ENCODE measurements around the gene HERC2.
"Not testable (repeated sequence)": the region's sequence is repeated elsewhere in the genome, so short reads cannot be mapped to it uniquely, and the experiment has no call there.

Gene HERC2

DNA sequence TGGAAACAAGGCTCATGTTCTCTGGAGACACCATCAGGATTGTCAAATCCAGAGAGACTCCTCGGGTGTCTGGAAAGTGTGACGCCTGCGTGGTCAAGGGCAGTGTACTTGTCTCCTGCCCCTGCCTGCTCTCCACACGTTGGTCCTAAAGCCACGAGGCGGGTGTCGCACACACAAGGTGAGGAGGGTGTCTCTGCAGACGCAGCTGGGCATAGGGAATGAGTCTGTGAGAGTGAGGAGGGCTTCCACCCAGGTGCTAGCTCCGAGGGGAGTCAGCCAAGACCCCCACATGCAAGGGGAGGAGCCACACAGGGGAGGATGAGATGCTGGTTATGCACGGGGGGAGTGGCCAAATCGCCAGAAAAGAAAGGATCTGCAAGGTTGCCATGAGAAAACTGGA, 194.9 kb downstream of the HERC2 start:
- no peak for DNase-seq

DNA sequence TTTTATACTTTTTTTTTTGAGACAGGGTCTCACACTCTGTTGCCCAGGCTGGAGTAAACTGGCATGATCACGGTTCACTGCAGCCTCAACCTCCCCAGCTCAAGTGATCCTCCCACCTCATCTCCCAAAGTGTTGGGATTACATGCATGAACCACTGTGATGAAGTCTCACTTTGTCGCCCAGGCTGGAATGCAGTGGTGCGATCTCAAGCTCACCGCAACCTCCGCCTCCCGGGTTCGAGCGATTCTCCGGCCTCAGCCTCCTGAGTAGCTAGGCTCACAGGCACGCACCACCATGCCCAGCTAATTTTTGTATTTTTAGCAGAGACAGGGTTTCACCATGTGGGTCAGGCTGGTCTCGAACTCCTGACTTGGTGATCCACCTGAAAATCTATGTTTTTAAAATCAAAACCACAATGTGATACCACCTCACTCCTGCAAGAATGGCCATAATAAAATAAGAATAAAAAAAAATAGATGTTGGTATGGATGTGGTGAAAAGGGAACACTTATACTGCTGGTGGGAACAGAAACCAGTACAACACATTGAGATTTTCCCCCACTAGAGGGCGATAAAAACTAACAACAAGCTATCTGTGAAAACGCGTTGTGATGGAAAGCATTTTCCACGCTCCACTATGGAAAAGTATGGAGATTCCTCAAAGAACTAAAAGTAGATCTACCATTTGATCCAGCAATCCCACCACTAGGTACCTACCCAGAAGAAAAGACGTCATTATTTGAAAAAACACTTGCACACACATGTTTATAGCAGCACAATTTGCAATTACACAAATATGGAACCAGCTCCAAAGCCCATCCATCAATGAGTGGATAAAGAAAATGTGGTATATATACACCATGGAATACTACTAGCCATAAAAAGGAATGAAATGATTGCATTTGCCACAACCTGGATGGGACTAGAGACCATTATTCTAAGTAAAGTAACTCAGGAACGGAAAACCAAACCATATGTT, 196.0 kb downstream of the HERC2 start:
- peak; percentile 69 to 79 (median 79) for DNase-seq

DNA sequence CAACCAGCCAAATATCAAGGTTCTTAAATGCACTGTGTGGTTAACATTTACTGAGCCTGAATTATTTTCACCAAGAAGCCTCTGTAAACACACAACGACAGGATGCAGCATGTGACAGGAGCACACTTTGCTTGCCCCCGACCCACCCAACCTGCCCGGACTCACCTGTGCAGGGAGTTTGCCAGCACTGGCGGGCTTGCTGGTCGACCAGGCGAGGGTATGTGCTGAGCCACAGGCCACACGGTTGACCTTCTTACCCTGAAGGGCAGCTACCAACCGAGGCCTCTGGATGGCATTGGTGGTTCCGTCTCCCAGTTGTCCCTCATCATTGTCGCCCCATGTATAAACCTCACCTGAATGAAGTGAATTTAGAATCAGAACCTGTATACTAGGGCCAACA, 197.1 kb downstream of the HERC2 start:
- DNase-seq = no peak

DNA sequence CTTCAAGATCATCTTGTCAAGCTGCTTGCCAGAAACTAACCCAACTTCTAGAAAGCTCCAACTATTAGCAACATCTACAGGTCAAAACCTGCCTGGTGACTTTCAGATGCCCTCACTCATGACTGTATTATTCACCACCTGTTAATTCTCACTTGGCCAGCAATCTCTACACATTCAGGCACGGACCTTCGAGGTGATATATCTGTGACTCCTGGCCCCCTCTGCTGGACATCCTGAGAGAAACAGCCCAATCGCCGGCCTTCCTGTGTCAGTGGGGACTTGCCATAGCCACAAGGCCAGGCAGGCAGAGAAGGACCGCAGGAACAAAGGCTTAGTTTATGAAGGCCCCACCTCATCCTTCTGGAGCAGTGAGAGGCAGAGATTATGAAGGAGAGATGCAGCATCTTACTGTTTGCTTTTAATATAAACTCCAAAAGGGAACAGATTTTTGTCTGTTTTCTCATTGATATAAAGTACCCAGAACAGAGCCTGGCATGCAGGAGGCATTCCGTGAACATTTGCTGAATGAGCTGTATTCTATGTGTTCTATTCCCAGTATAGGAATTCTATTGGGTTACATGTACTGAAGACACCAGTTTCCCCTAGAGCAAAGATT, 198.5 kb downstream of the HERC2 start:
- peak; percentile 57 to 72 (median 67) for DNase-seq

DNA sequence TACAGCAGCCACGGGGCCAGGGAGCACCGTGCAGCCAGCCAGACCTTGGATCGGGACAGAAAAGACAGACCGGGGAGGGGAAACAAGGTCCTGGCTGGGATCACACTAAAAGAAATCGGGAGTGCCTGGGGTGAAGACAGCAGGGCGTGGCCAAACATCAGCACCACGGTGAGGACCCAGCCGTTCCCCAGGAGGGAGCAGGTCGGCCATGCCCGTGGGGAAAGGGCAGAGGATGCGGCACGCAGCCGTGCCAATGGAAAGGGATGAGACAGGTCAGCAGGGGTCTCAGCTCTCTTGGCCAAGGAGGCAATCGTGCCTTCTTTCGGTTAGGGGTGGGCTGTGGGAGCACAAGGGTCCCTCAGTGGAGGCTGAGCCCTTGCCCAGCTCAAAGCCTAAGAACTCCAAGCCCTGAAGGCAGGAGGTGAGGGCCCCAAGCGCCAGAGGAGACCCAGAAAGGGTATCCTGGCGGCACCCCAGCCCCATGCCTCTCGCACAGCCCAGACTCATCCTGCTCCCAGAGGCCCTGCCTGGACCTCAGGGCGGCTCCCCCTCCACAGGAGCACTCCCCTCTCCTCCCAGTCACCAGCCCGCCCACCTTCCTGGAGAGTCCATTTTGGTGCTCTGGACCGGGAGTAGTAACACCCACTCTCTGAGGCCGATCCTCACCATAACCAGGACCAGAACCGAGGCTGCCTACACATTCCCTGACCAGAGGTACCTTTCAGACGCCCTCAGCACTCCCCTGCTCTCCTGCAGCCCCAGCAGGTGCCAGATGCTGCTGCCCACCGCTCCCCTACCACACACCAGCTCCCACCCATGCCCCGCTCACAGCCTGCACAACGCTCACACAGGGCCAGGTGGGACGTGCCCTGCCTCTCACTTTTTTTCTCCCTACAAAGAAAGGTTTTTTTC, 199.7 kb downstream of the HERC2 start:
- DNase-seq = no peak

DNA sequence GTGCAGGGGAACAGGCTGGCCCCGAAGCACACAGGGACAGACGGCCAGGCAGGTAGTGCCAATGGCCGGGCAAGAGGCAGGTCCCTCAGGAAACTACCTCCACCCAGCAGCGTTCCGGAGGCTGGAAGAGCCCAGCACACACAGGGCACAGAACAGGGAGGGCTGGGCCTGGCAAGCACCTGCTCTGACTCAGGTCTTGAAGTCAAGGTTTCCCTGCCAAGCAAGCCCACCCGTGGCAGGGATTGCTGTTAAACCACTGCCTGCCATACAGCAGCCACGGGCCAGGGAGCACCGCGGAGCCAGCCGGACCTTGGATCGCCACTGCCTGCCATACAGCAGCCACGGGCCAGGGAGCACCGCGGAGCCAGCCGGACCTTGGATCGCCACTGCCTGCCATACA, 200.4 kb downstream of the HERC2 start:
- DNase-seq = not testable (repeated sequence)

DNA sequence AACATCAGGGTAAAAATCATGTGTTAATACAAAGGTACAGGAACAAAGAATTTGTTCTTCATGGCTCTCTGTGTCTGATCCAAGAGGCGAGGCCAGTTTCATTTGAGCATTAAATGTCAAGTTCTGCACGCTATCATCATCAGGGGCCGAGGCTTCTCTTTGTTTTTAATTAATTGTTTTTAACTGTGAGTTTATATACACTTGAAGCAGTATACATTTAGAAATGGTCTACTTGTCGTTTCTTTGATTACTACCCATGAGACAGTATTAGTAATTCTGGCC, 201.7 kb downstream of the HERC2 start:
- DNase-seq = no peak

DNA sequence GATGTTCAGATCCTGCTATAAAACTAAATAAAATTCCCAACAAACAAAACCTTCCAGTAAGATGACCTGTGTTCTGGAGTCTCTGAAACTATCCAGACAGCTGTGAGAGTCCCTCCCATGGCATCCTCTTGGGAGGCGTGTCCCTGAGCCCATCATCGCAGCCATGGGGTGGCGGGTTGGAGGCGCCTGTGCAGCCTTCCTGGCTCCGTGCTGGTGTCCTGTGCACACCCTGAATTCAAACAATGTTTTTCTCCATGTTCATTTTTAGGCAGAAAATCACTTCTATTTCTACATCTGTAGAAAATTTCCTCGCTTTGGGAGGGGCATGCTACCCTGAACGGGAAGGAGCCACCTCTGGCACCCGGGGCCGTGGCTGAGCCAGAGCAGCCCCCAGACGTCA, 203.4 kb downstream of the HERC2 start:
- no peak for DNase-seq

DNA sequence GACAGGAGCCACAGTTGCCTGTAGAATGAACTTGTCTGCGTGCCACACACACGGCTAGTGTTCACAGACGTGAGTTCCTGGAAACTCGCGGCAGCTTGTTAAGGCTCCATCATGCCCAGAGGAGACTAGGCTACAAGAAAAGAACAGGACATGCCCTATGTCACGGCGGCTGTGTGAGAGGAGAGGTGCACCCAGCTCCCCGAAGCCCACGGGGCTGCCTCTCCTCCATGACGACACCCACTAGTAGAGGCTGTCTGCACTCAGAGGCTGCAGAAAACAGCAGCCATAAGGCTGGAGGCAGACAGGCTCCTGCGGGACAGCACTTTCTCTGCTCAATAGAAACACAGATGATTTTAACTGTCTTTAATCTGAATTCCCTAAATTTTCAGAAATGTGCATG, 203.9 kb downstream of the HERC2 start:
- DNase-seq = no peak

DNA sequence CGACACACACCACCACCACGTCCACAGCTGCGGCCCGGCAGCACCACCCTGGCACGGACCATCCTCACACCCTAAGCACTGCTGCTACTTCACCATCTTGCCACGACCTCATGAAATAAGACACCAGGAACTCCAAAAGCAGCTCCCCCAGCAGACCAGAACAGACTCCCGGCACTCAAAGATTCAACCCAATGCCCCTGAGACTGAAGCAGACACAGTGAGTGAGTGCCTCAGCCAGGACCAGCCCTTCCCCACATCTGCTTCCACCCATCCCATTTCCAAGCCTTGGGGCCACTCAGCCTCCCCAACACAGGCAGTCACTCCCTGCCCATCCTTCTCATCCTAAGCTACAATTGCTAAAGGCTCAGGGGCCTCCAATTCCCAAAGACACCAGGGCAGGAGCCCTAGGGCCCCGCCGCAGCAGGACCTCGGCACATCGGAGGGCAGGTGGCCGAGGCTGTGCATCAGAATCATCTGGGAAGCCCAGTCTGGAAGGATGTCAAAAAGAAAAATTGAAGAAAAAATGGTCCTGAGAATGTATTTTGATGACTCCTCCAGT, 204.5 kb downstream of the HERC2 start:
- DNase-seq = no peak

DNA sequence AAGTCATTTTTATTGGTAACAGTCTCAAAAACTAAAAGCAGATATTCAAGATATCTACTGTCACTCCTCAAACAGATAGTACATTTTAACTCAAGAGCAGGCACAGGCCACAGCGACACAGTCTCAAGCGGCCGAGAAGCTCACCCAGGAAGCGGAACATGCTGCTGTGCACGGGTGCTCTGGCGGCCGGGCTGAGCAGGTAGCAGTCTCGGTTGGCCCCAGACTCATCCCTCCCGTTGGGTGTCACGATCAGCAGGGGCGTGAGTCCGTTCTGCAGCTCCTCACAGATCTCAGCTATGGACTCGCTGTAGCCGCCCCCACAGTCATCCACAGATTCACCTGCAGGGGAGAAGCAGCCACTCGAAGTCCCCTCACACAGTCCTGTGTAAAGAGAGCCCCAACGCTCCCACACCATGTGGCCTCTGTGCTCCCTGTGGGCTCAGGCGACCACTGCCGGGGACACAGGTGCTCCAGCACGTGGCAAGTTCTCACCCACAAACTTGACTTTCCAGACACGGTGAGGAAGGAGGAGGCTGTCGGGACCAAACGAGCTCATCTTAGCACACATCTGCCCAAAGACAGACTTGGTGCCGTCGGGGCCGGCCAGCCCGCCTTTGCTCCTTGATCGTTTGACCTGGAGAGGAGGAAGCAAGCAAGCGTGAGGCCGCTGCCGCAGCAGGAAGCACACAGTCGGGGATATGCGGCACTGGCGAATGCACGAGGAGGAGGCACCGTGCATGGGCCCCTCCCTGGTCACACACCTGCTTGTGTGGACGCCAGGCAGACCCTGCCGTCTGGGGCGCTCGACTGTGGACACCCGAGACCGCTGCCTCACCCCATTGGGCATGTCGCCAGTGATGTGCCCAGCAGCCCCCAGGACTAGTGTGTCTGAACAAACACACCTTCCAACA, 205.2 kb downstream of the HERC2 start:
- DNase-seq = no peak

DNA sequence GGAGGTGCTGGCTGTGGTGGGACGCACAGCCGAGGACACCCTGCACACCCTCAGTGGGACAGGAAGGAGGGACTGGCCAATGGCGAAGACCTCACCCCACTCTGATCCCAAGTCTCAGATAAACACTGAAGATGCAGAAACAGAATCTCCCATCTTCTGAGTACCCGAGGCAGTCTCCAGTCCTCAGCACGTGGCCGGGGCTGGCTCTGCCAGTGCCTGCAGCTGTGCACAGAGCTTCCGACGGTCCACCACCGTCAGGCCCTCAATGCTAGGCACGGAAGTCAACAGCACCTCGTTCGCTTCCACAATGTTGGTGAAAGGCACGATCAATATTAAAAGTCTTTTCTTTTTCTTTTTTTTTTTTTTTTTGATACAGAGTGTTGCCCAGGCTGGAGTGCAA, 206.1 kb downstream of the HERC2 start:
- DNase-seq = no peak

DNA sequence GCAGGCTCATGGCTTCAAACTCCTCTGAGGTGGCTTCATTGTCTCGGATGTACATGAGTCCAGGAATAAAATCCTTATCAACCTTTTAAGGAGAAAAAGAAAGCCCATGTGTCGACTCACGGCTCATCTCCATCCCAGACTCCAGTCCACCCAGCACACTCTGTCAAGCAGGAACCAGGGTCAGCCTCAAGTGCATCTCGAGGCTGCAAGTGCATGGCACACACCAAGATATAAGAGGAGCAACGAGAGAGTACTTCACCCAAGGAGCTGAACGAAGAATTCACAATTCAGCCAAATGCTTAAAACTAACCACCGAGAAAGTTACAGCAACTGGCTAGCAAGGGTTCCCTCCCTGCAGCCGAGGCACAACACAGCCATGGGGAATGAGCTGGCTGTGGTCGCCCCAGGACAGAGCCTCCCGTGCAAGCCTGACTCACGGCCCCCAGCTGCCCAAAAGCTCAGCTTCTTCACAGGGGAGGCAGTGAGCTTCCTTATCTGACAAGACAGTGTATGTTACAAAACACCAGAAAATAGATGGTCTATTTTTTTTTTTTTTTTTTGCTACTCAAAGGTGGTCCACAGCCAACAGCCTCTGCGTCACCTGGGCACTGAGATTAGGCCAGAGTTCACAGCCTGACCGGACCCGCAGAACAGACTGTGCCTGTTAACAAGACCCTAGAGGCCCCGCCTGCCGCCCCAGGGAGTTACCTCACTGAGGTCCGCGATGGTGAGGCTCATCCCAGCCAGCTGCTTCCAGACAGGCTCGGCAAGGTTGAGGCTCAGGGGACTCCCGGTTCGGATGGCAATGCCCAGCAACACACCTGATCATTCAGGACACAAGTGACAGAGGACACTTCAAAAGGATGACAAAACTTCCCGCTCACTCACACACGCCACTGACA, 207.0 kb downstream of the HERC2 start:
- no peak for DNase-seq

DNA sequence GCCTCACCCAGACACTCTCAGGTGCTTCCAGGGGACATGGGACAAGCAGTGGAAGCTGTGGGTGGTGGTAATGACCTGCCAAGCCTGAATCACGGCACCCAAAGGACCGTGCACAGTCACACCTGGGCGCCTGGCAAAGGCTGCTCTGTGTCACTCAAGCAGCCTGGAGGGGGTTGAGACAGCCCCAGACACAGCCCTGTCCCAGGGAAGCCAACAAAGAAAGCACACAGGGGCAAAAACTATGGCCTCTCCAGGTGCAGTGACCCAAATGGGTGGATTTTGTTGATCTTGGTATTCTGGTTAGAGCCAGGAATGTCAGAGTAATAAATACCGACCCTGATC, 207.9 kb downstream of the HERC2 start:
- DNase-seq = no peak

DNA sequence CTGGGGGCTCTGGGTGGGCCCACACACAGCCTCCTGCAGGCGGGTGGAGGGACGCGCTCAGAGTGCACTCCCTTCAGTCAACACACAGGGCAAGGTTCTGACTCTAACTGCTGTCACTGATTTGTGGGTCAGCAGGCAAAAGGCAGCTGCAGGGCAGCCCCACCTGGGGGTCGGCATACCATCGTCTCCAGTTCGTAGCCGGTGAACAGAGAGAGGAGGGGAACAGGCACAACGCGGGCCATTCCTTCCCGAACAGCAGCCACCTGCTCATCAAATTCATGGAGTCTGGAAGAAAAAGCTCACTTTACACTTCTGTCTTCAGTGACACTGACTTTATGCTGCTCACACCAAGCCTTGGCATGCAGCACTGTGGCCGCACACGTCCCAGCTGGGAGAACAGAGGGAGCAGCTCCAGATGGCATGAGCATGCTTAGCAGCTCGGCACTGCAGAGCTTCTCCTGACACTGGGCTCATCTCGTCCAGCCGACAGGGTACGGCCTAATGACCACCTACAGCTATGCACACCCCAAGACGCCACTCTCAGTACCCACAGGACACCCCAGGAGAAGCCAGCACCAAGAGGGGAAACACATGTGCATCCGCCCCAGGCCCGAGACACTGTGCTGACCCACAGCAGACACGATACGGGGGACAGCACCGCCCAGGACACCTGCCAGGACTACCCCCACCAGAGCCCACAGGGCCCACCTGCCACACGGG, 208.4 kb downstream of the HERC2 start:
- DNase-seq = no peak

DNA sequence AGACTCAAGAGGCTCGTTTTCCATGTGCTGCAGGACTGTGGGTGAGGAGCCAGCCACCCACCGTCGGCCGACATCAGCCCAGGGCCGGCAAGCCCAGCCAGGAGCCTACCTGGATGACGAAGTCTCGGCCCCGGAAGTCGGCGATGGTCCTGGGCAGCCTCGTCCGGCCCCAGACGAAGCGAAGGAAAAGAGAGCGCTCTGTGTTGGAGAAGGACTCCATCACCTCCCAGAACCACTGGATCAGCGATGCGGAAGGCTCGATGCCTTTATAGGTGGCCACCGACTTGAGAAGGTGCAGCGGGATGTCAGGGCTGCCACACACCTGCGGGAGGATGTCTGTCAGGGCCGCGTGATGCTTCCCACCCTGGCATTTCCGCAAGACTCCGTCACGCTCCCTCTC, 209.0 kb downstream of the HERC2 start:
- DNase-seq = no peak

DNA sequence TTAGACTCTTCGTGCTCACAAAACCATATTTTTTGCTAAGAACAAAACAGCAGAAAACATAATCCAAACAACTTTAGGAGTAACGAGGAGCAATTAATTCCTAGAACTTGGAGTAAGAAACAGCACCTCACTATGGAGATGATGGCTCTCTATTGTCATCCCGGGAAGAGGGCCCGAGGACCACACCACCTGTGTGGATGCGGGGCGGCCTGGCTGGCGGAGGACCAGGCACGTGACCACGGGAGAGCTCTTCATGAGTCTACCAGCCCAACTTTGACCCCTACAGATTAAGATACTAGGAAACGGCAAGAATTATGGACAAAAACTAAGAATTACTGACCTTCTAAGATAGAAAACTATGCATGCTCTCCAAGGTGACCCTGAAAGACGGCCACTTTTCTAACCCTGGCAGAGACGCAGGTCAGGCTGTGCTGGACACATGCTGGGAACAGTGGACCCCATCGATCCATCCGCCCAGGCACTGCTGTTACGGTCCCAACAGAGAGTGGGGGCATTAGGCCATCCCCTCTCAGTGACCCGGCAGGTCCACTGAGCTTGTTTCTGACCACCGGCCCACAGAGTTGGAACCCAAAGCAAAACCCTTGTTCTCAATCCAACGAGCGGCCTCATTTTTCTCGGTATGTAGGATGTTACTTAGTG, 209.7 kb downstream of the HERC2 start:
- no peak for DNase-seq

DNA sequence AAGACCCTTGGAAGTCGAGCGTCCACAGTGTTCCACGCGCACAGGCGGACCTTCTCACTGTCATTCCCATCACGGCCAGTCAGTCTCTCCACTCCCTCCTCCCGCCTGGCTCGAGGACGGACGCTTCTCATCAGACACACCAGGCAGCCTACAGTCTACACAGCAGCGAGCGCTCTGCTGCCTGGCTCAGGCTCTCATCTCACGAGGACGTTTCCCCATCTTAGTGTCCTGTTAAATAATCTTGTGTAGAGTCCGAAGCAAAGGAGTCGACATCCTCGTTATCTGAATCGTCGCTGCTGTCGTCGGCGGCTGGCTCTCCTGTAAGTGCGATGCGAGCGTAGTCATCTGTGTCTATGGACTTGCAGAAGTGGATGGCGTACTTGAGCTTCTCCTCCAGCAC, 210.4 kb downstream of the HERC2 start:
- DNase-seq = no peak

DNA sequence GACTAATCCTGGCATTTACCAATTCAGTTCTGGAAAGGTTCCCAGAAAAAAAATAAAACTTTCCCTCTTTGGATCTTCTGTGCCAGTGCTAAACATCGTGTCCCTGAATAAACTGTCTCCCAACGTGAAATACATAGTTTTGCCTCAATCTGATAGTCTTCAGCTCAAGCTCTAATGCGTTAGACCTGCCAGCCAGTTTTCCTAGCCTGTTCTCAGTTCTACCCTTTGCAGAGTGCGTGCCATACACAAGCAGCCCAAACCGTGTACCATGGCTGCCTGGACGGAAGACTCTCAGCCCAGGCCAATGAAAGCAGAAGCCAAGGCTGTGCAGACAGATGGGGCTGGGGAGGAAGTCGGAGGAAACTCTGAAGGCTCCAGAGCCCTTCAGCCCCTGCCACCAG, 211.5 kb downstream of the HERC2 start:
- no peak for DNase-seq

Data from suppressor macrophage treated with lipopolysaccharide for 1 hour (primary cell).